H1 (cell line): ENCODE data around the gene SEPTIN5. TPM values are rescaled to one million over a fixed set of nuclear protein-coding genes. Genes with fewer than 3 reads are reported as not detected.

Experiments used
- CTCF ChIA-PET: fragments of 300-600 bp; sonication (Branson Sonifier 250); formaldehyde crosslinking; loops from one replicate; lab custom pipeline; 2021; ENCODE audit not compliant: partially characterized antibody; lab: Charles Lee
- POLR2A ChIA-PET: fragments of 300-600 bp; sonication (Branson Sonifier 250); formaldehyde crosslinking; loops from one replicate; lab custom pipeline; 2021; ENCODE audit warnings: inconsistent platforms; ENCODE audit not compliant: partially characterized antibody; lab: Charles Lee
- DNase-seq, 2 experiments: peaks; one replicate each; pipeline versions ENCODE4 v3.0.0 to v3.0.0-alpha.2; 2010 to 2022; ENCODE audit warnings: low spot score in 2 of 2, low read depth in 1 of 2, mixed read lengths in 1 of 2
- FAIRE-seq: peaks from 2 replicates; lab custom pipeline; 2011; peaks lifted over from hg19 to GRCh38; lab: Jason Lieb, UNC
- H2AFZ ChIP-seq: 2 replicates; pipeline ENCODE4 v1.8.1; 2012; ENCODE audit warnings: low read length, inconsistent platforms
- H2AK5ac ChIP-seq: 2 replicates; pipeline ENCODE4 v1.6.1; 2013; ENCODE audit warnings: low read depth, low read length
- H2BK120ac ChIP-seq: replicated peaks from 2 replicates; pipeline ENCODE3; 2013; ENCODE audit warnings: low read depth, low read length, inconsistent platforms
- H2BK12ac ChIP-seq: 2 replicates; pipeline ENCODE4 v1.6.1; 2013; ENCODE audit warnings: low read depth, low read length
- H2BK15ac ChIP-seq: 2 replicates; pipeline ENCODE4 v1.6.1; 2013; ENCODE audit warnings: low read length
- H2BK20ac ChIP-seq: 2 replicates; pipeline ENCODE4 v1.6.1; 2013; ENCODE audit warnings: low read length
- H2BK5ac ChIP-seq: 2 replicates; pipeline ENCODE4 v1.6.1; 2013; ENCODE audit warnings: low read depth, low read length
- H3K14ac ChIP-seq: 2 replicates; pipeline ENCODE4 v1.6.1; 2013; ENCODE audit warnings: inconsistent platforms; ENCODE audit not compliant: insufficient read length
- H3K18ac ChIP-seq: 2 replicates; pipeline ENCODE4 v1.6.1; 2013; ENCODE audit warnings: low read length; ENCODE audit errors: extremely low read depth
- H3K23ac ChIP-seq: 2 replicates; pipeline ENCODE4 v1.6.1; 2013; ENCODE audit warnings: inconsistent platforms; ENCODE audit not compliant: insufficient read length
- H3K23me2 ChIP-seq: 2 replicates; pipeline ENCODE4 v1.6.1; 2013; ENCODE audit warnings: low read depth, low read length
- H3K27ac ChIP-seq: 2 replicates; pipeline ENCODE4 v1.6.1; 2011; ENCODE audit warnings: low read depth, low read length, inconsistent platforms
- H3K27me3 ChIP-seq, 4 experiments: replicated peaks in 1 of 4; 1 replicate in 1 of 4; 2 replicates in 3 of 4; pipeline versions ENCODE4 v1.6.1 to v1.8.1; 2011 to 2013; ENCODE audit warnings: low read length in 3 of 4, mild to moderate bottlenecking in 3 of 4, inconsistent platforms in 2 of 4, mixed read lengths in 2 of 4, moderate library complexity in 1 of 4; ENCODE audit not compliant: control insufficient read depth in 3 of 4, insufficient read depth in 3 of 4; ENCODE audit errors: extremely low read depth in 1 of 4
- H3K36me3 ChIP-seq, 4 experiments: 2 replicates each; pipeline versions ENCODE4 v1.6.1 to v1.8.1; 2011 to 2013; ENCODE audit warnings: mild to moderate bottlenecking in 4 of 4, low read length in 3 of 4, moderate library complexity in 2 of 4, control low read depth in 1 of 4, inconsistent platforms in 1 of 4; ENCODE audit not compliant: insufficient read depth in 4 of 4, control insufficient read depth in 2 of 4
- H3K4ac ChIP-seq: replicated peaks from 2 replicates; pipeline ENCODE3; 2013; ENCODE audit warnings: low read length, low read depth, mixed read lengths, inconsistent platforms; ENCODE audit not compliant: insufficient read length
- H3K4me1 ChIP-seq, 4 experiments: replicated peaks in 1 of 4; 1 replicate in 1 of 4; 2 replicates in 3 of 4; pipeline versions ENCODE4 v1.6.1 to v1.8.1; 2011 to 2013; ENCODE audit warnings: low read length in 3 of 4, inconsistent platforms in 2 of 4, mixed read lengths in 1 of 4; ENCODE audit not compliant: insufficient read depth in 4 of 4, control insufficient read depth in 3 of 4
- H3K4me2 ChIP-seq, 2 experiments: 2 replicates each; pipeline versions ENCODE4 v1.6.1 to v1.8.1; 2011 to 2013; ENCODE audit warnings: low read depth in 2 of 2, low read length in 2 of 2, control low read depth in 1 of 2, inconsistent platforms in 1 of 2, mild to moderate bottlenecking in 1 of 2; ENCODE audit not compliant: insufficient read depth in 1 of 2
- H3K4me3 ChIP-seq, 4 experiments: fragments of 200-600, 300-600 bp in 1 of 4; sonication (generic), shearing (Covaris generic), sonication (Bioruptor Twin) in 1 of 4; 2 replicates each; pipeline versions ENCODE4 v1.5.1 to v1.8.1; 2011 to 2016; ENCODE audit warnings: low read length in 4 of 4, low read depth in 3 of 4, control low read depth in 2 of 4, inconsistent platforms in 2 of 4, mild to moderate bottlenecking in 2 of 4, mixed read lengths in 1 of 4, moderate library complexity in 1 of 4; ENCODE audit not compliant: insufficient read depth in 2 of 4; ENCODE audit errors: extremely low read depth in 1 of 4
- H3K56ac ChIP-seq: replicated peaks from 2 replicates; pipeline ENCODE3; 2013; ENCODE audit warnings: low read depth, mild to moderate bottlenecking, mixed read lengths, low read length, inconsistent platforms; ENCODE audit not compliant: insufficient read length
- H3K79me1 ChIP-seq: 2 replicates; pipeline ENCODE4 v1.6.1; 2013; ENCODE audit warnings: low read depth, low read length, control low read depth
- H3K79me2 ChIP-seq, 2 experiments: 2 replicates each; pipeline versions ENCODE4 v1.6.1 to v1.8.1; 2012 to 2013; ENCODE audit warnings: low read length in 2 of 2, mild to moderate bottlenecking in 2 of 2, inconsistent platforms in 1 of 2; ENCODE audit not compliant: insufficient read depth in 2 of 2, control insufficient read depth in 1 of 2
- H3K9ac ChIP-seq, 4 experiments: replicated peaks in 1 of 4; 1 replicate in 1 of 4; 2 replicates in 3 of 4; pipeline versions ENCODE4 v1.6.1 to v1.8.1; 2011 to 2013; ENCODE audit warnings: low read depth in 3 of 4, low read length in 3 of 4, control low read depth in 2 of 4, mild to moderate bottlenecking in 2 of 4, moderate library complexity in 2 of 4, inconsistent platforms in 1 of 4; ENCODE audit errors: extremely low read depth in 1 of 4
- H3K9me3 ChIP-seq, 2 experiments: 2 replicates each; pipeline versions ENCODE4 v1.6.1 to v1.8.1; 2012 to 2013; ENCODE audit warnings: mild to moderate bottlenecking in 2 of 2, moderate library complexity in 2 of 2, control low read depth in 1 of 2, inconsistent platforms in 1 of 2, low read depth in 1 of 2, low read length in 1 of 2, mixed read lengths in 1 of 2; ENCODE audit not compliant: insufficient read depth in 2 of 2
- H4K20me1 ChIP-seq, 2 experiments: replicated peaks in 1 of 2; 2 replicates each; pipeline versions ENCODE3 to v1.8.1; 2011 to 2013; ENCODE audit warnings: inconsistent platforms in 2 of 2, low read length in 2 of 2, mild to moderate bottlenecking in 1 of 2; ENCODE audit not compliant: insufficient read depth in 2 of 2, control insufficient read depth in 1 of 2
- H4K5ac ChIP-seq: 2 replicates; pipeline ENCODE4 v1.6.1; 2013; ENCODE audit warnings: low read length, low read depth, mixed read lengths, inconsistent platforms; ENCODE audit not compliant: insufficient read length
- H4K8ac ChIP-seq: 2 replicates; pipeline ENCODE4 v1.8.0; 2013; ENCODE audit warnings: mild to moderate bottlenecking, moderate library complexity, low read length, inconsistent platforms; ENCODE audit not compliant: insufficient read depth; ENCODE audit errors: extremely low read depth
- H4K91ac ChIP-seq: replicated peaks from 2 replicates; pipeline ENCODE3; 2013; ENCODE audit warnings: low read length, mixed read lengths, inconsistent platforms; ENCODE audit not compliant: insufficient read length
- CHD1 ChIP-seq: IDR thresholded peaks from 2 replicates; pipeline ENCODE4 v1.6.1; 2012; ENCODE audit warnings: low read depth, low read length, improper control_type of control experiment
- NANOG ChIP-seq: IDR thresholded peaks from 2 replicates; pipeline ENCODE4 v1.6.1; 2011; ENCODE audit warnings: low read length, low read depth, mild to moderate bottlenecking, inconsistent platforms; ENCODE audit not compliant: insufficient read depth, poor library complexity, severe bottlenecking
- NRF1 ChIP-seq: IDR thresholded peaks from 2 replicates; pipeline ENCODE4 v1.6.1; 2011; ENCODE audit warnings: mild to moderate bottlenecking, low read depth, low read length, improper control_type of control experiment
- SP1 ChIP-seq: IDR thresholded peaks from 2 replicates; pipeline ENCODE4 v1.6.1; 2011; ENCODE audit warnings: low read depth, low read length
- SP4 ChIP-seq: IDR thresholded peaks from 2 replicates; pipeline ENCODE4 v1.6.1; 2012; ENCODE audit warnings: low read length, inconsistent platforms
- WGBS, 2 experiments: shearing (Covaris generic) in 1 of 2; methylation state at CpG; one replicate each; pipeline versions ENCODE4 v1.1.6 to v1.1.7; 2013 to 2015; ENCODE audit warnings: low lambda C conversion rate in 2 of 2, mixed read lengths in 2 of 2, inconsistent platforms in 1 of 2, low coverage in 1 of 2, missing lambda C conversion rate in 1 of 2; ENCODE audit not compliant: insufficient replicate concordance in 2 of 2, insufficient coverage in 1 of 2, insufficient read length in 1 of 2; ENCODE audit errors: extremely low coverage in 1 of 2, missing lambda C conversion rate in 1 of 2; 5-methylcytosine and 5-hydroxymethylcytosine counted together
- polyA plus RNA-seq, 7 experiments: library from polyadenylated mRNA; depleted of rRNA in 3 of 7; stranded (reverse) in 5 of 7; unstranded in 2 of 7; fragments of >200 nt in 5 of 7; fragments of 200-250 nt in 2 of 7; gene quantifications; 1 replicate in 5 of 7; 2 replicates in 1 of 7; 4 replicates in 1 of 7; pipeline versions ENCODE4 v1.2.1 to v1.2.3, GENCODE V29; 2011 to 2013; ENCODE audit warnings: missing spikeins in 2 of 7, mixed read lengths in 2 of 7
- total RNA-seq: library from RNA; stranded (reverse); fragmentation: NEBNext Ultra II Directional; extraction: Animal tissue kit (Norgen Biotek cat#: 25700); gene quantifications from 2 replicates; pipeline ENCODE4 v1.2.1, GENCODE V29; 2021
- TF ChIP-seq, protein P1 (sequence below): IDR thresholded peaks from 2 replicates; pipeline ENCODE4 v1.6.1; 2012; ENCODE audit warnings: inconsistent platforms

Gene SEPTIN5
- total and polyA plus RNA-seq, 2 of the 8 experiments (the other 6 are each of a cell fraction or from before 2014, with no cell fraction given): 6.0 to 8.6 TPM

DNA sequence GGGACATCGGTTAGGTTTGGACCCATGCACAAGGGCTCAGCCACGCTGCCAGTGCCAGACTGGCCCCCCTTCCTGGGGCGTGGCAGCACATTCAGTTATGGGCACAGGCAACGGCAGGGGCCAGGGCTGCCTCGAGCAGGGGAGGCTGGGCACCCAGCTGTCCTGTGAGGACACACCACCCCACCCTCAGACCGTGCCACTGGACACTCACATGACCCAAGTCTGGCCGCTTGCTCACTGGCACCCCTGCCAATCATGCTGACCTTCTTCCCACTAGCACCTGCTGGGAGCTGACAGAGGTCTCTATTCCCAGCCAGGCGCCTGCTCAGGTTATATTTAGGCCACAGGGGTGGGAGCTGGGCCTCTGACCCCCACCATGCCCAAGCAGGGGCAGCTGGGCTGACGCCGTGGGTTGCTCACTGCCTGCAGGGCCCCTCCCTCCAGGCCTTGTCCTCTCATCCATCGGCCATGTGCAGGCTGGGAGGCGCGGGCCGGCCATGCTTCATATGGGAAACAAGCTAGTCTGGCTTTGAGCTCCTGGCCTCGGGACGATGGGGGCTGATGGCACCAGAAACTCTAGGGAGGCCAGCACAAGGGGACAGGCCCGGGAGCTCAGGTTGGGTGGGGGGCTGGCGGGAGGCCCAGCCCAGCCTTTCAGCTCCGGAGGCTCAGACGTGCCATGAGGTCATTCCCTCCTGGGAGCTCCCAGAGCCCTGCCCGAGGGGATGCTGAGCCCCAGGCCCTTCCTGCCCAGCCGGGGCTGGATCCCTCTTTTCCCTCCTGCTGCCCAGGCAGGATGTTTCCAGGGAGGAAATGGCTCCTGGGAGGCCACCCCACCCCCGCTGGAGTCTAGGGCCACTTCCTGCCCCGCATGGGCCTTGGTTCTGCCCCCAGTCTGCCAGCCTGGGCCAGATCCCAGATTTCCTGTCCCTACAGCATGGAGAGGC, 31.1 kb downstream of the SEPTIN5 start:
- Histone ChIP-seq H3K14ac (no peak overlapping the region), H2BK15ac (peak overlapping the region; percentile 29; the same call in 1 of the 2 replicates), H3K23ac (no peak overlapping the region), H4K5ac (no peak overlapping the region), H3K79me2 (no peaks in the 10 kb centered on the region), H3K4me2 (no peak overlapping the region), H2BK120ac (no peak overlapping the region), H3K23me2 (no peaks in the 10 kb centered on the region; the same call in 1 of the 2 replicates), H3K9ac (no peak overlapping the region), H3K36me3 (no peaks in the 10 kb centered on the region), H2AK5ac (peak overlapping the region; percentile 65; the same call in 1 of the 2 replicates), H4K20me1 (no peaks in the 10 kb centered on the region), H4K8ac (no peak overlapping the region), H2BK20ac (no peak overlapping the region), H3K56ac (no peak overlapping the region), H2BK5ac (peak overlapping the region; percentile 71; the same call in 1 of the 2 replicates), H3K27me3 (peaks cover 0 to 2% (median 0%) of the 10 kb centered on the region in 4 experiments; a peak in 4 of 7 replicates), H3K4me1 (peaks cover 0 to 10% (median under 1%) of the 10 kb centered on the region in 4 experiments; a peak in 2 of 7 replicates), H3K4ac (no peak overlapping the region), H3K79me1 (no peaks in the 10 kb centered on the region), H3K27ac (no peak overlapping the region), H3K9me3 (no peaks in the 10 kb centered on the region), H2AFZ (no peak overlapping the region), H3K18ac (peak overlapping the region; percentile 19; the same call in 1 of the 2 replicates), H2BK12ac (0 out of 2 replicates have a peak overlapping the region, but pooled peaks have one; percentile 50), H3K4me3 (no peak overlapping the region), H4K91ac (peak overlapping the region; percentile 74)
- 86% methylated on average over 16 of the region's 24 CpGs; no CpG with 5 or more reads in 1 of the 2 experiments for WGBS, 2 experiments
- TF ChIP-seq SP4 (no peak), SP1 (no peak), CHD1 (no peak), NRF1 (no peak), NANOG (no peak)
- TF ChIP-seq, protein P1, sequence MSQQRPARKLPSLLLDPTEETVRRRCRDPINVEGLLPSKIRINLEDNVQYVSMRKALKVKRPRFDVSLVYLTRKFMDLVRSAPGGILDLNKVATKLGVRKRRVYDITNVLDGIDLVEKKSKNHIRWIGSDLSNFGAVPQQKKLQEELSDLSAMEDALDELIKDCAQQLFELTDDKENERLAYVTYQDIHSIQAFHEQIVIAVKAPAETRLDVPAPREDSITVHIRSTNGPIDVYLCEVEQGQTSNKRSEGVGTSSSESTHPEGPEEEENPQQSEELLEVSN: no peak
- FAIRE-seq (no peak), DNase-seq (no peak)
- CTCF ChIA-PET: interaction anchor here (1.0 to 16.5 kb wide), 11 partner anchors 9 to 212 kb away, joined by 3 to 168 read pairs (median 6); partner anchors contain the start of genes COMT, GP1BB and TXNRD2
- POLR2A ChIA-PET: interaction anchor here (0.6 to 0.7 kb wide), 2 partner anchors 158 to 266 kb away, joined by 3 read pairs; partner anchors contain the start of gene CDC45
